Transverse colon (tissue), 4 donors: ENCODE data around the gene PKD1.

Experiments
- CTCF ChIP-seq, 5 experiments: fragments of 200-600 bp in 3 of 5; fragments of 450-650 bp in 2 of 5; sonication (generic) in 3 of 5; IDR thresholded peaks; 1 replicate in 2 of 5; 2 replicates in 3 of 5; pipeline ENCODE4 v1.5.1; 2016 to 2017; ENCODE audit warnings: antibody characterized with exemption in 5 of 5, inconsistent platforms in 3 of 5, mild to moderate bottlenecking in 2 of 5, moderate library complexity in 1 of 5
- EP300 ChIP-seq: sonication (generic); formaldehyde crosslinking; IDR thresholded peaks from one replicate; pipeline ENCODE4 v1.6.1; 2017; ENCODE audit warnings: antibody characterized with exemption, low read depth
- POLR2A ChIP-seq: fragments of 450-650 bp; IDR thresholded peaks from one replicate; pipeline ENCODE4 v1.6.1; 2016; ENCODE audit warnings: antibody characterized with exemption, mild to moderate bottlenecking, moderate library complexity
- POLR2AphosphoS5 ChIP-seq, 3 donors: sonication (generic); formaldehyde crosslinking; IDR thresholded peaks; one replicate each; pipeline ENCODE4 v1.6.1; 2016; ENCODE audit warnings: antibody characterized with exemption in 3 of 3

DNA sequence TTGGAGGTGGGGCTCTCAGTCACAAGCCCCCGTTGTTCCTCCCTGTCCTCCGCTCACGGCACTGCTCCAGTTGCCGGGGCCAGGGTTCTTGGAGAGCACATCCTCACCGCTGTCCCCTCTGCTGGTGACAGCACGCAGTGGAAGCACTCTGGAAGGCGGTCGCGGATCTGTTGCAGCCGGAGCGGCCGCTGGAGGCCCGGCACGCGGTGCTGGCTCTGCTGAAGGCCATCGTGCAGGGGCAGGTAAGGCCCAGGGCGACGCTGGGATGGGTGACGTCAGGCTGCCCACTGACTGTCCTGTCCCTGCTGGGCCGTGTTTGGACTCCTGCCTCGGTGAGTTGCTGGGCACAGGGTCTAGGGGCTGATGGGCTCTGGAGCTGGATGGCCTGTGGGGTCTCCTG lies 82.5 kb downstream of the PKD1 start:
- no peak for TF ChIP-seq CTCF (IDR thresholded peaks at IDR 0.05)
- TF ChIP-seq POLR2A = no peak
- TF ChIP-seq POLR2AphosphoS5 (IDR thresholded peaks at IDR 0.05) = no peak
- TF ChIP-seq EP300 = no peak
